GM21528 (cell line): Measurements from ENCODE around the gene CCND1.
"Not testable (repeated sequence)": the region's sequence is repeated elsewhere in the genome, so short reads cannot be mapped to it uniquely, and the experiment has no call there.

Experiments used
- ATAC-seq: cut with Tn5 transposase; IDR thresholded peaks from one replicate; pipeline ENCODE4 v1.9.1; 2021; ENCODE audit warnings: mild to moderate bottlenecking, moderate library complexity; ENCODE audit not compliant: unreplicated experiment, low FRiP score

The CCND1 gene

GRCh38 chr11:69685348-69685747 is 44.4 kb downstream of the CCND1 start:
- ATAC-seq, result no peak

- no peak for ATAC-seq
Observed at GRCh38 chr11:69686452-69686851, 45.5 kb downstream of the CCND1 start.

GRCh38 chr11:69686856-69687255 is 45.9 kb downstream of the CCND1 start:
- ATAC-seq, result no peak

- not testable (repeated sequence) for ATAC-seq
Observed at GRCh38 chr11:69687969-69688771, 47.2 kb downstream of the CCND1 start.

- no peak for ATAC-seq
Observed at GRCh38 chr11:69689484-69690319, 48.7 kb downstream of the CCND1 start.

GRCh38 chr11:69691463-69691862 is 50.5 kb downstream of the CCND1 start:
- ATAC-seq, result no peak

- no peak for ATAC-seq
Observed at GRCh38 chr11:69692422-69692821, 51.5 kb downstream of the CCND1 start.

- ATAC-seq, result no peak
Observed at GRCh38 chr11:69694781-69695180, 53.8 kb downstream of the CCND1 start.

- ATAC-seq, result no peak
Observed at GRCh38 chr11:69695581-69695980, 54.6 kb downstream of the CCND1 start.

- ATAC-seq, result not testable (repeated sequence)
Observed at GRCh38 chr11:69695995-69696394, 55.0 kb downstream of the CCND1 start.

- no peak for ATAC-seq
Observed at GRCh38 chr11:69696749-69697468, 56.0 kb downstream of the CCND1 start.

- ATAC-seq, result no peak
Observed at GRCh38 chr11:69697469-69697843, 56.5 kb downstream of the CCND1 start.

GRCh38 chr11:69697861-69698260 is 56.9 kb downstream of the CCND1 start:
- no peak for ATAC-seq

- ATAC-seq, result no peak
Observed at GRCh38 chr11:69698362-69698761, 57.4 kb downstream of the CCND1 start.

- ATAC-seq, result no peak
Observed at GRCh38 chr11:69699213-69699612, 58.3 kb downstream of the CCND1 start.

- no peak for ATAC-seq
Observed at GRCh38 chr11:69700278-69701140, 59.6 kb downstream of the CCND1 start.

GRCh38 chr11:69702239-69702691 is 61.3 kb downstream of the CCND1 start:
- no peak for ATAC-seq

GRCh38 chr11:69702769-69703452 is 62.0 kb downstream of the CCND1 start:
- ATAC-seq, result no peak

- ATAC-seq, result no peak
Observed at GRCh38 chr11:69703453-69703767, 62.5 kb downstream of the CCND1 start.
